Trophoblast cell (in vitro differentiated cells and primary cell): ENCODE measurements around the gene LAMP1.
A peak's percentile ranks its signal among the peaks of the same experiment; 100 is the strongest.

ENCODE experiments used
- DNase-seq, 2 donors: peaks; one replicate each; pipeline ENCODE4 v3.0.0-alpha.2; 2016
- H2AFZ ChIP-seq: 2 replicates; pipeline ENCODE4 v1.6.1; 2013; ENCODE audit warnings: low read length, moderate library complexity, mild to moderate bottlenecking; ENCODE audit not compliant: insufficient read depth, poor library complexity
- H2AK5ac ChIP-seq: 2 replicates; pipeline ENCODE4 v1.6.1; 2013; ENCODE audit warnings: mild to moderate bottlenecking, low read length
- H2BK120ac ChIP-seq: 2 replicates; pipeline ENCODE4 v1.6.1; 2013; ENCODE audit warnings: low read length, mild to moderate bottlenecking, moderate library complexity; ENCODE audit not compliant: insufficient read depth, poor library complexity
- H2BK12ac ChIP-seq: 2 replicates; pipeline ENCODE4 v1.6.1; 2013; ENCODE audit warnings: mild to moderate bottlenecking, low read length, moderate library complexity
- H2BK5ac ChIP-seq: 2 replicates; pipeline ENCODE4 v1.6.1; 2013; ENCODE audit warnings: low read length, low read depth, moderate library complexity, mild to moderate bottlenecking; ENCODE audit not compliant: poor library complexity
- H3K14ac ChIP-seq: 2 replicates; pipeline ENCODE4 v1.6.1; 2013; ENCODE audit warnings: mild to moderate bottlenecking, low read length
- H3K18ac ChIP-seq: 2 replicates; pipeline ENCODE4 v1.6.1; 2013; ENCODE audit warnings: mild to moderate bottlenecking, low read length
- H3K23ac ChIP-seq: 2 replicates; pipeline ENCODE4 v1.6.1; 2013; ENCODE audit warnings: low read length
- H3K27ac ChIP-seq: 2 replicates; pipeline ENCODE4 v1.5.1; 2013; ENCODE audit warnings: low read depth, mild to moderate bottlenecking, inconsistent platforms, low read length, moderate library complexity
- H3K27me3 ChIP-seq: 2 replicates; pipeline ENCODE4 v1.6.1; 2013; ENCODE audit warnings: inconsistent platforms, mild to moderate bottlenecking, low read length, moderate library complexity; ENCODE audit not compliant: insufficient read depth
- H3K36me3 ChIP-seq, 2 experiments: 1 replicate in 1 of 2; 2 replicates in 1 of 2; pipeline ENCODE4 v1.6.1; 2013; ENCODE audit warnings: low read length in 2 of 2, mild to moderate bottlenecking in 2 of 2, moderate library complexity in 1 of 2; ENCODE audit not compliant: insufficient read depth in 2 of 2, control insufficient read depth in 1 of 2
- H3K4ac ChIP-seq: 2 replicates; pipeline ENCODE4 v1.6.1; 2013; ENCODE audit warnings: low read depth, mild to moderate bottlenecking, low read length, moderate library complexity
- H3K4me1 ChIP-seq, 2 experiments: 1 replicate in 1 of 2; 2 replicates in 1 of 2; pipeline ENCODE4 v1.6.1; 2013; ENCODE audit warnings: low read length in 2 of 2, mild to moderate bottlenecking in 2 of 2, moderate library complexity in 1 of 2; ENCODE audit not compliant: insufficient read depth in 2 of 2, control insufficient read depth in 1 of 2
- H3K4me2 ChIP-seq: 2 replicates; pipeline ENCODE4 v1.6.1; 2013; ENCODE audit warnings: inconsistent platforms, mild to moderate bottlenecking, low read length, moderate library complexity
- H3K4me3 ChIP-seq: 2 replicates; pipeline ENCODE4 v1.5.1; 2013; ENCODE audit warnings: mild to moderate bottlenecking, low read depth, low read length, inconsistent platforms
- H3K79me1 ChIP-seq: one replicate; pipeline ENCODE4 v1.6.1; 2013; ENCODE audit warnings: low read length
- H3K79me2 ChIP-seq: 2 replicates; pipeline ENCODE4 v1.6.1; 2013; ENCODE audit warnings: low read length, mild to moderate bottlenecking; ENCODE audit not compliant: control insufficient read depth, insufficient read depth, poor library complexity
- H3K9ac ChIP-seq: 2 replicates; pipeline ENCODE4 v1.6.1; 2013; ENCODE audit warnings: mild to moderate bottlenecking, low read length
- H3K9me3 ChIP-seq: 2 replicates; pipeline ENCODE4 v1.6.1; 2013; ENCODE audit warnings: low read depth, mild to moderate bottlenecking, control low read depth, inconsistent platforms, low read length; ENCODE audit not compliant: insufficient read depth
- H4K12ac ChIP-seq: 2 replicates; pipeline ENCODE4 v1.6.1; 2013; ENCODE audit warnings: low read depth, mild to moderate bottlenecking, low read length, moderate library complexity
- H4K8ac ChIP-seq: 2 replicates; pipeline ENCODE4 v1.6.1; 2013; ENCODE audit warnings: low read depth, mild to moderate bottlenecking, low read length, moderate library complexity
- H4K91ac ChIP-seq: one replicate; pipeline ENCODE4 v1.6.1; 2013; ENCODE audit warnings: low read depth, mild to moderate bottlenecking, low read length, moderate library complexity
- WGBS: extraction: QIAGEN DNeasy Blood & Tissue Kit; methylation state at CpG from one replicate; pipeline ENCODE4 v1.1.7; 2013; ENCODE audit warnings: missing lambda C conversion rate; ENCODE audit not compliant: insufficient read length, insufficient coverage; ENCODE audit errors: extremely low coverage; 5-methylcytosine and 5-hydroxymethylcytosine counted together

Gene LAMP1

GRCh38 chr13:113297370-113298042, 467 bp downstream of the LAMP1 start:
- Histone ChIP-seq H3K27ac (peak overlapping the region; percentile 54), H2AFZ (peak overlapping the region; percentile 92), H3K27me3 (no peaks in the 10 kb centered on the region), H4K8ac (peak overlapping the region; percentile 90), H2AK5ac (peak overlapping the region; percentile 49), H3K4me2 (peak overlapping the region; percentile 92), H4K91ac (peak overlapping the region; percentile 86), H3K9ac (peak overlapping the region; percentile 79), H2BK12ac (no peak overlapping the region), H3K36me3 (peaks cover 0 to under 1% of the 10 kb centered on the region in 2 experiments), H3K4me1 (peaks cover 5% of the 10 kb centered on the region in 2 experiments), H3K18ac (peak overlapping the region; percentile 79), H2BK120ac (peak overlapping the region; percentile 55), H3K79me2 (peaks cover 11% of the 10 kb centered on the region), H3K4ac (peak overlapping the region; percentile 97), H2BK5ac (peak overlapping the region; percentile 58), H3K79me1 (peaks cover 12% of the 10 kb centered on the region), H3K9me3 (no peaks in the 10 kb centered on the region), H3K14ac (peak overlapping the region; percentile 77), H4K12ac (peak overlapping the region; percentile 86), H3K23ac (no peak overlapping the region), H3K4me3 (peak overlapping the region; percentile 94)
- peak; percentile 24 to 40 for DNase-seq
- WGBS = no CpG with 5 or more reads among the region's 58 CpGs

GRCh38 chr13:113298043-113298945, 1.3 kb downstream of the LAMP1 start:
- H3K4me2 ChIP-seq = peak overlapping the region; percentile 92
- peaks cover 5% of the 10 kb centered on the region in 2 experiments for H3K4me1 ChIP-seq
- H2BK12ac ChIP-seq = no peak overlapping the region
- WGBS = no CpG with 5 or more reads among the region's 19 CpGs
- H2AK5ac ChIP-seq = no peak overlapping the region
- H3K27me3 ChIP-seq = no peaks in the 10 kb centered on the region
- no peak overlapping the region for H2BK5ac ChIP-seq
- peak overlapping the region; percentile 97 for H3K4ac ChIP-seq
- H2BK120ac ChIP-seq = peak overlapping the region; percentile 55
- H3K79me1 ChIP-seq = peaks cover 12% of the 10 kb centered on the region
- H3K14ac ChIP-seq = no peak overlapping the region
- H3K23ac ChIP-seq = no peak overlapping the region
- peak in 1 of 2 donors; percentile 7 for DNase-seq
- peak overlapping the region; percentile 90 for H4K8ac ChIP-seq
- no peak overlapping the region for H3K18ac ChIP-seq
- H4K91ac ChIP-seq = no peak overlapping the region
- H3K9me3 ChIP-seq = no peaks in the 10 kb centered on the region
- peaks cover 14% of the 10 kb centered on the region for H3K79me2 ChIP-seq
- no peak overlapping the region for H3K9ac ChIP-seq
- peak overlapping the region; percentile 94 for H3K4me3 ChIP-seq
- no peak overlapping the region for H3K27ac ChIP-seq
- no peak overlapping the region for H2AFZ ChIP-seq
- H4K12ac ChIP-seq = no peak overlapping the region
- peaks cover 0 to 4% of the 10 kb centered on the region in 2 experiments for H3K36me3 ChIP-seq

GRCh38 chr13:113299951-113300350, 2.9 kb downstream of the LAMP1 start:
- no peak overlapping the region for H3K23ac ChIP-seq
- H2BK12ac ChIP-seq = no peak overlapping the region
- peak overlapping the region; percentile 85 for H3K4ac ChIP-seq
- no peak overlapping the region for H3K4me2 ChIP-seq
- no peak overlapping the region for H3K27ac ChIP-seq
- no peaks in the 10 kb centered on the region for H3K27me3 ChIP-seq
- peak in 1 of 2 donors; percentile 14 for DNase-seq
- peaks cover 12% of the 10 kb centered on the region for H3K79me1 ChIP-seq
- no peak overlapping the region for H2BK5ac ChIP-seq
- no peak overlapping the region for H4K12ac ChIP-seq
- no peaks in the 10 kb centered on the region for H3K9me3 ChIP-seq
- no peak overlapping the region for H3K14ac ChIP-seq
- H3K4me3 ChIP-seq = no peak overlapping the region
- no CpG with 5 or more reads among the region's 7 CpGs for WGBS
- H3K9ac ChIP-seq = no peak overlapping the region
- no peak overlapping the region for H4K91ac ChIP-seq
- no peak overlapping the region for H2AK5ac ChIP-seq
- H3K4me1 ChIP-seq = peaks cover 5% of the 10 kb centered on the region in 2 experiments
- no peak overlapping the region for H4K8ac ChIP-seq
- no peak overlapping the region for H3K18ac ChIP-seq
- peaks cover 0 to 4% of the 10 kb centered on the region in 2 experiments for H3K36me3 ChIP-seq
- H2BK120ac ChIP-seq = no peak overlapping the region
- no peak overlapping the region for H2AFZ ChIP-seq
- peaks cover 14% of the 10 kb centered on the region for H3K79me2 ChIP-seq

GRCh38 chr13:113302986-113303385, 5.9 kb downstream of the LAMP1 start:
- no peak overlapping the region for H2BK12ac ChIP-seq
- H4K12ac ChIP-seq = no peak overlapping the region
- H3K27ac ChIP-seq = no peak overlapping the region
- H3K9ac ChIP-seq = no peak overlapping the region
- no peak overlapping the region for H2BK120ac ChIP-seq
- H2AK5ac ChIP-seq = no peak overlapping the region
- H3K79me1 ChIP-seq = no peaks in the 10 kb centered on the region
- H3K4me3 ChIP-seq = no peak overlapping the region
- H4K8ac ChIP-seq = no peak overlapping the region
- no peak overlapping the region for H3K4me2 ChIP-seq
- no CpG with 5 or more reads among the region's 7 CpGs for WGBS
- H3K9me3 ChIP-seq = no peaks in the 10 kb centered on the region
- no peak overlapping the region for H3K14ac ChIP-seq
- H2AFZ ChIP-seq = no peak overlapping the region
- H3K4ac ChIP-seq = peak overlapping the region; percentile 87
- H3K79me2 ChIP-seq = peaks cover 6% of the 10 kb centered on the region
- H3K36me3 ChIP-seq = peaks cover 0 to 4% of the 10 kb centered on the region in 2 experiments
- H3K18ac ChIP-seq = no peak overlapping the region
- H3K4me1 ChIP-seq = peaks cover 1 to 3% of the 10 kb centered on the region in 2 experiments
- no peak overlapping the region for H3K23ac ChIP-seq
- H2BK5ac ChIP-seq = no peak overlapping the region
- no peaks in the 10 kb centered on the region for H3K27me3 ChIP-seq
- no peak for DNase-seq
- no peak overlapping the region for H4K91ac ChIP-seq
